ENCODE results near the gene ANO8.
"Not testable (repeated sequence)": the region's sequence is repeated elsewhere in the genome, so short reads cannot be mapped to it uniquely, and the experiment has no call there.

ANO8 gene

DNA sequence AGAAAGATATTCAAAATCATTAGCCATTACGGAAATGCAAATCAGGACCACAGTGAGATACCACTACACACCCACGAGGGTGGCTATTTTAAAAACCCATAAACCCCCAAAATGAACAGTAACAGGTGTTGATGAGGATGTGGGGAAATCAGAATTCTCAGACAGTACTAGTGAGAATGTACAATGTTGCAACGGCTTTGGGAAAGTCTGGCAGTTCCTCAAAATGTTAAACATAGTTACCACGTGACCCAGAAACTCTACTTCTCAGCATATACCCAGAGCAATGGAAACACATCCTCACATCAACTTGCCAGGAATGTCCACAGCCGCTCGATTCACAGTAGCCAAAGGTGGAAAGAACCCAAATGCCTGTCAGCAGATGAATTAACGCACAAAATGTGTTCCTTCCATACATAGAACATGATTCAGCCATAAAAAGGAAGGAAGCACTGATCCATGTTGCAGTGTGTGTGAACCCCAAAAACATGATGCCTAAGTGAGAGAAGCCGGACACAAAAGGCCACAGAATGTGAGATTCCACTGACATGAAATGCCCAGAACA, 35.5 kb upstream of the ANO8 start:
- no peak overlapping the region for H2BK15ac ChIP-seq (replicated peaks; ENCODE audit: low read depth)
- no peak overlapping the region for H2AK5ac ChIP-seq (ENCODE audit: low read length)
- no peak overlapping the region for H4K5ac ChIP-seq (ENCODE audit: low read length)
- no peaks in the 10 kb centered on the region for H3K27me3 ChIP-seq (ENCODE audit: insufficient read depth, low read length, poor library complexity)
- H2BK120ac ChIP-seq (ENCODE audit: low read depth, low read length), result no peak overlapping the region
- no peaks in the 10 kb centered on the region for H3K79me2 ChIP-seq (ENCODE audit: control insufficient read depth, insufficient read depth, low read length)
- H3K9ac ChIP-seq (ENCODE audit: low read length), result no peak overlapping the region
- no peak overlapping the region for H3K4ac ChIP-seq (ENCODE audit: low read depth, low read length)
- no peaks in the 10 kb centered on the region for H3K79me1 ChIP-seq (ENCODE audit: low read length)
- no peak overlapping the region for H3K4me2 ChIP-seq (ENCODE audit: low read length)
- H4K8ac ChIP-seq (ENCODE audit: low read depth, low read length), result no peak overlapping the region
- no peaks in the 10 kb centered on the region for H3K4me1 ChIP-seq (ENCODE audit: control insufficient read depth, low read depth, low read length)
- H3K23ac ChIP-seq (ENCODE audit: low read length), result no peak overlapping the region
- no peaks in the 10 kb centered on the region for H3K36me3 ChIP-seq (ENCODE audit: control insufficient read depth, insufficient read depth, low read length)
- H3K56ac ChIP-seq (ENCODE audit: low read length), result no peak overlapping the region
- no peak for DNase-seq
- no peak overlapping the region for H3K4me3 ChIP-seq (ENCODE audit: low read length)
- no peak overlapping the region for H3K27ac ChIP-seq (ENCODE audit: low read depth, low read length)
- WGBS (ENCODE audit: extremely low coverage, insufficient coverage, low lambda C conversion rate), result no CpG with 5 or more reads among the region's 8 CpGs
- no peak overlapping the region for H3K18ac ChIP-seq (ENCODE audit: low read length)
- H2BK5ac ChIP-seq (ENCODE audit: low read length), result no peak overlapping the region

GRCh38 chr19:17365361-17365760, 30.7 kb upstream of the ANO8 start:
- H3K9ac ChIP-seq (ENCODE audit: low read length), result no peak overlapping the region
- no peak overlapping the region for H3K4ac ChIP-seq (ENCODE audit: low read depth, low read length)
- no peak for DNase-seq
- no CpG with 5 or more reads among the region's 22 CpGs for WGBS (ENCODE audit: extremely low coverage, insufficient coverage, low lambda C conversion rate)
- no peaks in the 10 kb centered on the region for H3K4me1 ChIP-seq (ENCODE audit: control insufficient read depth, low read depth, low read length)
- H2BK15ac ChIP-seq (replicated peaks; ENCODE audit: low read depth), result no peak overlapping the region
- H3K79me2 ChIP-seq (ENCODE audit: control insufficient read depth, insufficient read depth, low read length), result no peaks in the 10 kb centered on the region
- H3K23ac ChIP-seq (ENCODE audit: low read length), result no peak overlapping the region
- H2BK5ac ChIP-seq (ENCODE audit: low read length), result no peak overlapping the region
- H4K8ac ChIP-seq (ENCODE audit: low read depth, low read length), result no peak overlapping the region
- no peaks in the 10 kb centered on the region for H3K36me3 ChIP-seq (ENCODE audit: control insufficient read depth, insufficient read depth, low read length)
- no peak overlapping the region for H2BK120ac ChIP-seq (ENCODE audit: low read depth, low read length)
- H4K5ac ChIP-seq (ENCODE audit: low read length), result no peak overlapping the region
- H3K79me1 ChIP-seq (ENCODE audit: low read length), result no peaks in the 10 kb centered on the region
- no peak overlapping the region for H2AK5ac ChIP-seq (ENCODE audit: low read length)
- H3K27ac ChIP-seq (ENCODE audit: low read depth, low read length), result no peak overlapping the region
- H3K4me3 ChIP-seq (ENCODE audit: low read length), result no peak overlapping the region
- H3K4me2 ChIP-seq (ENCODE audit: low read length), result no peak overlapping the region
- H3K18ac ChIP-seq (ENCODE audit: low read length), result no peak overlapping the region
- no peak overlapping the region for H3K56ac ChIP-seq (ENCODE audit: low read length)
- H3K27me3 ChIP-seq (ENCODE audit: insufficient read depth, low read length, poor library complexity), result no peaks in the 10 kb centered on the region

DNA sequence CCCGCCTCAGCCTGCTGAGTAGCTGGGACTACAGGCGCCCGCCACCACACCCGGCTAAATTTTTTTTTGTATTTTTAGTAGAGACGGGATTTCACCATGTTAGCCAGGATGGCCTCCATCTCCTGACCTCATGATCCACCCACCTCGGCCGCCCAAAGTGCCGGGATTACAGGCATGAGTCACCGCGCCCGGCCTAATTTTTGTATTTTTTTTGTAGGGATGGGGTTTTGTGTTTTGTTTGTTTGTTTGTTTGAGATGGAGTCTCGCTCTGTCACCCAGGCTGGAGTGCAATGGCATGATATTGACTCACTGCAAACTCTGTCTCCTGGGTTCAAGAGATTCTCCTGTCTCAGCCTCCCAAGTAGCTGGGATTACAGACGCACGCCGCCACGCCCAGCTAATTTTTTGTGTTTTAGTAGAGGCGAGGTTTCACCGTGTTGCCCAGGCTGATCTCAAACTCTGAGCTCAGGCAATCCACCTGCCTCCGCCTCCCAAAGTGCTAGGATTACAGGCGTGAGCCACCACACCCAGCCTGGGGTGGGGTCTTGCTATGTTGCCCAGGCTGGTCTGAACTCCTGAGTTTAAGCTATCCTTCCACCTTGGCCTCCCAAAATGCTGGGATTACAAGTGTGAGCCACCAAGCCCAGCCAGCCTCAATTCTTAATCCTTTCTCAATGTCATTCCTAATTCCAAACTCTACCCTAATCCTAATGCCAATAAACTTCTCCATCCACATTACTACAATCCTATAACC, 29.4 kb upstream of the ANO8 start:
- H3K4me2 ChIP-seq (ENCODE audit: low read length); DNase-seq; H2BK120ac ChIP-seq (ENCODE audit: low read depth, low read length); H2BK15ac ChIP-seq (replicated peaks; ENCODE audit: low read depth); H4K8ac ChIP-seq (ENCODE audit: low read depth, low read length); H3K4ac ChIP-seq (ENCODE audit: low read depth, low read length); H3K36me3 ChIP-seq (ENCODE audit: control insufficient read depth, insufficient read depth, low read length); H3K27ac ChIP-seq (ENCODE audit: low read depth, low read length); H3K9ac ChIP-seq (ENCODE audit: low read length); H3K79me2 ChIP-seq (ENCODE audit: control insufficient read depth, insufficient read depth, low read length); H3K4me1 ChIP-seq (ENCODE audit: control insufficient read depth, low read depth, low read length); H4K5ac ChIP-seq (ENCODE audit: low read length); H3K4me3 ChIP-seq (ENCODE audit: low read length); H2BK5ac ChIP-seq (ENCODE audit: low read length); H3K27me3 ChIP-seq (ENCODE audit: insufficient read depth, low read length, poor library complexity); H2AK5ac ChIP-seq (ENCODE audit: low read length); H3K56ac ChIP-seq (ENCODE audit: low read length); H3K79me1 ChIP-seq (ENCODE audit: low read length); H3K18ac ChIP-seq (ENCODE audit: low read length); H3K23ac ChIP-seq (ENCODE audit: low read length): not testable (repeated sequence)
- WGBS (ENCODE audit: extremely low coverage, insufficient coverage, low lambda C conversion rate), result no CpG with 5 or more reads among the region's 20 CpGs

DNA sequence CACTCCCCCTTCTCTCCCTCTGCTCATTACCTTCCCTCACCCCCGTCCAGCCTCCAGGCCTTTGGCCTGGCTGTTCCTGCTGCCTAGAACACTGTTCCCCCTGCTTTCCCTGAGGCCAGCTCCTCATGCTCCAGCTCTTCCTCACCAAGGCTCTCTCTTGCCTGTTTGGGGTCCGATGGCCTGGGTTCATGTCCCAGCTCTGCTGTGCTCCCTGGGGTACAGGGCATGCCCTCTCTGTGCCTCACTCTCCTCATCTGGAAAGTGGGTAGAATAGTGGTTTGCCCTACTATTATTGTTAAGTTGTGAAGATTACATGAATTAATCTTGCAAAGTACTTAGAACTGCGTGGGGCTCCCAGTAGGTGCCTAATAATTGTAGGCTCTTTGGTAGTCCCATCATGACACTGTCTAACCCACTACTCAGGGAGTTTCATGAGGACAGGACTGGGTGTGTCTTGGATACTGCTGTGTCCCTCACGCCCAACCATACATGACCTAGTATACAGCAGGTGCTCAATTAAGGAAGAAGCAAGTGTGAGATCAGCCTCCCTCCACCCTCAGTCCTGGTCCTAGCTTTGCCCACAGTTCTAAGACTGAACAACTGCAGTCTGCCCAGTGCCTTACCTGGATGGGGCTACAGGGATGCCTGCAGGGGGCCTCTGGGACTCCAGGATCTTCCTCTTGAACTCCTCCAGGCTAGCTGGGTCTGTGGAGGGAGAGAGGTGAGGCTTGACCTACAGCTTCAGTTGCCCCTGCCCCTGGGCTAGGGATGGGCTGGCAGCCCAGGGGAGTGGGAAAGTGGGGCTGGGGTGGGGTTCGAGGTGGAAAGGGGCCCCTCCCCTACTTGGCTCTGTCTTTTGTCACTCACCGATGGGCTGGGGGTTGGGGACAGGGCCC, 25.5 kb upstream of the ANO8 start:
- Histone ChIP-seq H3K23ac (ENCODE audit: low read length) (no peak overlapping the region), H3K18ac (ENCODE audit: low read length) (no peak overlapping the region), H2BK120ac (ENCODE audit: low read depth, low read length) (no peak overlapping the region), H3K4me2 (ENCODE audit: low read length) (no peak overlapping the region), H3K4me3 (ENCODE audit: low read length) (no peak overlapping the region), H2BK5ac (ENCODE audit: low read length) (no peak overlapping the region), H3K4ac (ENCODE audit: low read depth, low read length) (no peak overlapping the region), H3K79me1 (ENCODE audit: low read length) (no peaks in the 10 kb centered on the region), H4K5ac (ENCODE audit: low read length) (no peak overlapping the region), H2BK15ac (replicated peaks; ENCODE audit: low read depth) (no peak overlapping the region), H3K36me3 (ENCODE audit: control insufficient read depth, insufficient read depth, low read length) (no peaks in the 10 kb centered on the region), H4K8ac (ENCODE audit: low read depth, low read length) (no peak overlapping the region), H3K9ac (ENCODE audit: low read length) (no peak overlapping the region), H3K56ac (ENCODE audit: low read length) (no peak overlapping the region), H2AK5ac (ENCODE audit: low read length) (no peak overlapping the region), H3K79me2 (ENCODE audit: control insufficient read depth, insufficient read depth, low read length) (no peaks in the 10 kb centered on the region), H3K27ac (ENCODE audit: low read depth, low read length) (no peak overlapping the region), H3K4me1 (ENCODE audit: control insufficient read depth, low read depth, low read length) (no peaks in the 10 kb centered on the region), H3K27me3 (ENCODE audit: insufficient read depth, low read length, poor library complexity) (no peaks in the 10 kb centered on the region)
- DNase-seq, result no peak
- WGBS (ENCODE audit: extremely low coverage, insufficient coverage, low lambda C conversion rate), result no CpG with 5 or more reads among the region's 6 CpGs

DNA sequence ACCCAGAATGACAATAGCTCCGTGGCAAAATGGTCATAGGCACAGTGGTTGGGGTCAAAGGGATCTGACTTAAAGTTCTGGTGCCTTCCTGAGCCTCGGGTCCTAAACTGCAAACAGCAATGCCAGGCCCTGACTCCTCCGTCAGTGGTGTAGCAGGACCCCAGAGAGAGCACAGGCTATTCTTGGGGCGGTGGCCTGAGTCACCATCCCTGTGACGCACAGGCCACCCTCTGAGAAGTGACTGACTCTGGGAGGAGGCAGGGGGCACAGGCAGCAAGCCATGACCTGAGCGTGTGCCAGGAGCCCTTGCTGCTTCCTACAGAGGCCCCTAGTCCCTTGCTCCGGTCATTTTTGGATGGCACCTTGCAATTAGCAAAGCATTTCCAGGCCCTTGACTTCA, 23.7 kb upstream of the ANO8 start:
- no peak for DNase-seq
- Histone ChIP-seq H4K5ac (ENCODE audit: low read length) (no peak overlapping the region), H2AK5ac (ENCODE audit: low read length) (no peak overlapping the region), H3K4me1 (ENCODE audit: control insufficient read depth, low read depth, low read length) (no peaks in the 10 kb centered on the region), H3K56ac (ENCODE audit: low read length) (no peak overlapping the region), H2BK15ac (replicated peaks; ENCODE audit: low read depth) (no peak overlapping the region), H3K79me2 (ENCODE audit: control insufficient read depth, insufficient read depth, low read length) (no peaks in the 10 kb centered on the region), H4K8ac (ENCODE audit: low read depth, low read length) (no peak overlapping the region), H3K4ac (ENCODE audit: low read depth, low read length) (no peak overlapping the region), H2BK120ac (ENCODE audit: low read depth, low read length) (no peak overlapping the region), H3K27ac (ENCODE audit: low read depth, low read length) (no peak overlapping the region), H3K4me2 (ENCODE audit: low read length) (no peak overlapping the region), H3K4me3 (ENCODE audit: low read length) (no peak overlapping the region), H3K18ac (ENCODE audit: low read length) (no peak overlapping the region), H3K79me1 (ENCODE audit: low read length) (no peaks in the 10 kb centered on the region), H3K9ac (ENCODE audit: low read length) (no peak overlapping the region), H3K36me3 (ENCODE audit: control insufficient read depth, insufficient read depth, low read length) (no peaks in the 10 kb centered on the region), H2BK5ac (ENCODE audit: low read length) (no peak overlapping the region), H3K23ac (ENCODE audit: low read length) (no peak overlapping the region), H3K27me3 (ENCODE audit: insufficient read depth, low read length, poor library complexity) (no peaks in the 10 kb centered on the region)
- no CpG with 5 or more reads among the region's 7 CpGs for WGBS (ENCODE audit: extremely low coverage, insufficient coverage, low lambda C conversion rate)
